ENCODE results near the gene NRG2.

- TF ChIP-seq POLR2A (IDR thresholded peaks at IDR 0.05; ENCODE audit: low read depth, low read length) (no peak), POLR2AphosphoS5 (IDR thresholded peaks at IDR 0.05; ENCODE audit: low read depth, low read length) (no peak), TAF1 (IDR thresholded peaks at IDR 0.05; ENCODE audit: borderline replicate concordance, low read depth, low read length) (no peak)
These were observed 57.8 kb downstream of the NRG2 start for GRCh38 chr5:139985290-139985689.
